ENCODE measurements around the gene GP1BB. TPM values are rescaled to one million over a fixed set of nuclear protein-coding genes. Genes with fewer than 3 reads are reported as not detected.
A peak's percentile ranks its signal among the peaks of the same experiment; 100 is the strongest.

The GP1BB gene
- total and polyA plus RNA-seq, 2 of the 13 experiments (the other 11 are each of a cell fraction or from before 2014, with no cell fraction given): not detected

DNA sequence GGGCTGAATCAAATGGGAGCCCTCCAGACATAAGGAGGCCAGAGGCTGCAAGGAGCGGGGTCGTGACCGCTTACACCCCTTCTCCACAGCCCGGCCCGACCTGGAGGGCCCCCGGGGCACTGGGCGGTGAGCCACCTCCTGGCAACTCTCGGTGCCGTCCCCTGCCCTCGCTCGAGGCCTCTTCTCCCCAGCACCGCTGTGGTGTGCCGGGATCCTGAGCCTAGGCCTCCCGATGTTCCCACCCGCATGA is 432 bp upstream of the GP1BB start (continued):
- TF ChIP-seq CHD2 (IDR thresholded peaks at IDR 0.05; ENCODE audit: low read depth, low read length): no peak
- TF ChIP-seq, protein P1, sequence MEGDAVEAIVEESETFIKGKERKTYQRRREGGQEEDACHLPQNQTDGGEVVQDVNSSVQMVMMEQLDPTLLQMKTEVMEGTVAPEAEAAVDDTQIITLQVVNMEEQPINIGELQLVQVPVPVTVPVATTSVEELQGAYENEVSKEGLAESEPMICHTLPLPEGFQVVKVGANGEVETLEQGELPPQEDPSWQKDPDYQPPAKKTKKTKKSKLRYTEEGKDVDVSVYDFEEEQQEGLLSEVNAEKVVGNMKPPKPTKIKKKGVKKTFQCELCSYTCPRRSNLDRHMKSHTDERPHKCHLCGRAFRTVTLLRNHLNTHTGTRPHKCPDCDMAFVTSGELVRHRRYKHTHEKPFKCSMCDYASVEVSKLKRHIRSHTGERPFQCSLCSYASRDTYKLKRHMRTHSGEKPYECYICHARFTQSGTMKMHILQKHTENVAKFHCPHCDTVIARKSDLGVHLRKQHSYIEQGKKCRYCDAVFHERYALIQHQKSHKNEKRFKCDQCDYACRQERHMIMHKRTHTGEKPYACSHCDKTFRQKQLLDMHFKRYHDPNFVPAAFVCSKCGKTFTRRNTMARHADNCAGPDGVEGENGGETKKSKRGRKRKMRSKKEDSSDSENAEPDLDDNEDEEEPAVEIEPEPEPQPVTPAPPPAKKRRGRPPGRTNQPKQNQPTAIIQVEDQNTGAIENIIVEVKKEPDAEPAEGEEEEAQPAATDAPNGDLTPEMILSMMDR (CRISPR knock-in tag; IDR thresholded peaks at IDR 0.05): no peak; the same call in 1 of the 2 replicates
- TF ChIP-seq, protein P2, sequence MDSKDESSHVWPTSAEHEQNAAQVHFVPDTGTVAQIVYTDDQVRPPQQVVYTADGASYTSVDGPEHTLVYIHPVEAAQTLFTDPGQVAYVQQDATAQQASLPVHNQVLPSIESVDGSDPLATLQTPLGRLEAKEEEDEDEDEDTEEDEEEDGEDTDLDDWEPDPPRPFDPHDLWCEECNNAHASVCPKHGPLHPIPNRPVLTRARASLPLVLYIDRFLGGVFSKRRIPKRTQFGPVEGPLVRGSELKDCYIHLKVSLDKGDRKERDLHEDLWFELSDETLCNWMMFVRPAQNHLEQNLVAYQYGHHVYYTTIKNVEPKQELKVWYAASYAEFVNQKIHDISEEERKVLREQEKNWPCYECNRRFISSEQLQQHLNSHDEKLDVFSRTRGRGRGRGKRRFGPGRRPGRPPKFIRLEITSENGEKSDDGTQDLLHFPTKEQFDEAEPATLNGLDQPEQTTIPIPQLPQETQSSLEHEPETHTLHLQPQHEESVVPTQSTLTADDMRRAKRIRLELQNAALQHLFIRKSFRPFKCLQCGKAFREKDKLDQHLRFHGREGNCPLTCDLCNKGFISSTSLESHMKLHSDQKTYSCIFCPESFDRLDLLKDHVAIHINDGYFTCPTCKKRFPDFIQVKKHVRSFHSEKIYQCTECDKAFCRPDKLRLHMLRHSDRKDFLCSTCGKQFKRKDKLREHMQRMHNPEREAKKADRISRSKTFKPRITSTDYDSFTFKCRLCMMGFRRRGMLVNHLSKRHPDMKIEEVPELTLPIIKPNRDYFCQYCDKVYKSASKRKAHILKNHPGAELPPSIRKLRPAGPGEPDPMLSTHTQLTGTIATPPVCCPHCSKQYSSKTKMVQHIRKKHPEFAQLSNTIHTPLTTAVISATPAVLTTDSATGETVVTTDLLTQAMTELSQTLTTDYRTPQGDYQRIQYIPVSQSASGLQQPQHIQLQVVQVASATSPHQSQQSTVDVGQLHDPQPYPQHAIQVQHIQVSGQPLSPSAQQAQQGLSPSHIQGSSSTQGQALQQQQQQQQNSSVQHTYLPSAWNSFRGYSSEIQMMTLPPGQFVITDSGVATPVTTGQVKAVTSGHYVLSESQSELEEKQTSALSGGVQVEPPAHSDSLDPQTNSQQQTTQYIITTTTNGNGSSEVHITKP (CRISPR knock-in tag; IDR thresholded peaks at IDR 0.05; ENCODE audit: low read depth): no peak
- no peak for TF ChIP-seq RCOR2 (CRISPR knock-in tag; IDR thresholded peaks at IDR 0.05)
- no peak for TF ChIP-seq ZMYM2 (CRISPR knock-in tag; IDR thresholded peaks at IDR 0.05)
- no peak for TF ChIP-seq STAT6 (CRISPR knock-in tag; IDR thresholded peaks at IDR 0.05; ENCODE audit: borderline replicate concordance)
- TF ChIP-seq ARNT (IDR thresholded peaks at IDR 0.05): no peak
- no peak for TF ChIP-seq ZSCAN31 (CRISPR knock-in tag; IDR thresholded peaks at IDR 0.05; ENCODE audit: low read depth)
- TF ChIP-seq LRRFIP1 (CRISPR knock-in tag; conservative IDR thresholded peaks at IDR 0.05): no peak
- TF ChIP-seq SNRNP70 (IDR thresholded peaks at IDR 0.05; ENCODE audit: low read depth, low read length): no peak
- 0 out of 2 replicates have a peak, but pooled peaks have one; percentile 9 for TF ChIP-seq ZNF761 (CRISPR knock-in tag; conservative IDR thresholded peaks at IDR 0.05)
- TF ChIP-seq U2AF2 (IDR thresholded peaks at IDR 0.05; ENCODE audit: low read depth, low read length): no peak
- no peak for TF ChIP-seq ARID5B (CRISPR knock-in tag; IDR thresholded peaks at IDR 0.05)
- no peak for TF ChIP-seq FOXA1 (IDR thresholded peaks at IDR 0.05)
- no peak for TF ChIP-seq FOXA1 (CRISPR knock-in tag; IDR thresholded peaks at IDR 0.05)
- TF ChIP-seq PRMT3 (CRISPR knock-in tag; IDR thresholded peaks at IDR 0.05; ENCODE audit: borderline replicate concordance, low read depth): no peak

All from HepG2 (cell line).